ENCODE data around the gene ZBTB47.

GRCh38 chr3:42684632-42685362, 31.3 kb downstream of the ZBTB47 start:
- TF ChIP-seq CTCF (conservative IDR thresholded peaks at IDR 0.05; ENCODE audit: low read length) (no peak), EZH2phosphoT487 (IDR thresholded peaks at IDR 0.05; ENCODE audit: borderline replicate concordance) (no peak)

Data from Loucy (cell line).